ENCODE data around the gene GOSR1. TPM values are rescaled to one million over a fixed set of nuclear protein-coding genes. Genes with fewer than 3 reads are reported as not detected.
"Not testable (repeated sequence)": the region's sequence is repeated elsewhere in the genome, so short reads cannot be mapped to it uniquely, and the experiment has no call there.

GOSR1 gene
- total RNA-seq, 1 donor from 2014 or later, result 53.8 TPM

DNA sequence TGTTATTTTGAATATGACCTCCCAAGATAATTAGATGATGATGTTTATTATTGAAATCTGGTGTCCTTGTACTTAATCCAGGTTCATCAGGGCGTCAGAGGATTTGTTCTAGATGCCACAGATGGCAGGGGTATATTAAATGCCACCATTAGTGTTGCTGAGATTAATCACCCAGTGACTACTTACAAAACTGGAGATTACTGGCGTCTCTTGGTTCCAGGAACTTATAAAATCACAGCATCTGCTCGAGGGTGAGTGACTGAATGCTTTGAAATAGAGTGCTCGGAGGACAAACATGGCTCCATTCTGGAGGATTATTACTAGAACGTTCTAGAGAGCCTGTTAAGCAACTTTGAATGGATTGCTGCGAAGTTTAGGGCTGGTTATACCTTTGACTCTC, 33.5 kb upstream of the GOSR1 start:
- Mint-ChIP-seq H3K4me1 (no peaks in the 10 kb centered on the region), H3K27ac (ENCODE audit: unreplicated experiment) (no peak overlapping the region), H3K36me3 (ENCODE audit: low read depth) (peaks cover 23% of the 10 kb centered on the region), H3K9me3 (no peaks in the 10 kb centered on the region), H3K4me3 (no peak overlapping the region), H3K27me3 (ENCODE audit: low read depth) (no peaks in the 10 kb centered on the region)
- TF ChIP-seq, protein P1, sequence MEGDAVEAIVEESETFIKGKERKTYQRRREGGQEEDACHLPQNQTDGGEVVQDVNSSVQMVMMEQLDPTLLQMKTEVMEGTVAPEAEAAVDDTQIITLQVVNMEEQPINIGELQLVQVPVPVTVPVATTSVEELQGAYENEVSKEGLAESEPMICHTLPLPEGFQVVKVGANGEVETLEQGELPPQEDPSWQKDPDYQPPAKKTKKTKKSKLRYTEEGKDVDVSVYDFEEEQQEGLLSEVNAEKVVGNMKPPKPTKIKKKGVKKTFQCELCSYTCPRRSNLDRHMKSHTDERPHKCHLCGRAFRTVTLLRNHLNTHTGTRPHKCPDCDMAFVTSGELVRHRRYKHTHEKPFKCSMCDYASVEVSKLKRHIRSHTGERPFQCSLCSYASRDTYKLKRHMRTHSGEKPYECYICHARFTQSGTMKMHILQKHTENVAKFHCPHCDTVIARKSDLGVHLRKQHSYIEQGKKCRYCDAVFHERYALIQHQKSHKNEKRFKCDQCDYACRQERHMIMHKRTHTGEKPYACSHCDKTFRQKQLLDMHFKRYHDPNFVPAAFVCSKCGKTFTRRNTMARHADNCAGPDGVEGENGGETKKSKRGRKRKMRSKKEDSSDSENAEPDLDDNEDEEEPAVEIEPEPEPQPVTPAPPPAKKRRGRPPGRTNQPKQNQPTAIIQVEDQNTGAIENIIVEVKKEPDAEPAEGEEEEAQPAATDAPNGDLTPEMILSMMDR (conservative IDR thresholded peaks at IDR 0.05), result no peak
- DNase-seq (ENCODE audit: low read depth, low spot score), result no peak

DNA sequence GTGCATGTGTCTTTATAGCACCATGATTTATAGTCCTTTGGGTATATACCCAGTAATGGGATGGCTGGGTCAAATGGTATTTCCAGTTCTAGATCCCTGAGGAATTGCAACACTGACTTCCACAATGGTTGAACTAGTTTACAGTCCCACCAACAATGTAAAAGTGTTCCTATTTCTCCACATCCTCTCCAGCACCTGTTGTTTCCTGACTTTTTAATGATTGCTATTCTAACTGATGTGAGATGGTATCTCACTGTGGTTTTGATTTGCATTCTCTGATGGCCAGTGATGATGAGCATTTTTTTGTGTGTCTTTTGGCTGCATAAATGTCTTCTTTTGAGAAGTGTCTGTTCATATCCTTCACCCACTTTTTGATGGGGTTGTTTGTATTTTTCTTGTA, 30.6 kb upstream of the GOSR1 start:
- Mint-ChIP-seq H3K27ac (ENCODE audit: unreplicated experiment) (peak overlapping the region; percentile 24), H3K36me3 (ENCODE audit: low read depth) (peaks cover 27% of the 10 kb centered on the region)
- DNase-seq (ENCODE audit: low read depth, low spot score); H3K9me3 Mint-ChIP-seq; H3K4me1 Mint-ChIP-seq; H3K4me3 Mint-ChIP-seq; H3K27me3 Mint-ChIP-seq (ENCODE audit: low read depth): not testable (repeated sequence)

DNA sequence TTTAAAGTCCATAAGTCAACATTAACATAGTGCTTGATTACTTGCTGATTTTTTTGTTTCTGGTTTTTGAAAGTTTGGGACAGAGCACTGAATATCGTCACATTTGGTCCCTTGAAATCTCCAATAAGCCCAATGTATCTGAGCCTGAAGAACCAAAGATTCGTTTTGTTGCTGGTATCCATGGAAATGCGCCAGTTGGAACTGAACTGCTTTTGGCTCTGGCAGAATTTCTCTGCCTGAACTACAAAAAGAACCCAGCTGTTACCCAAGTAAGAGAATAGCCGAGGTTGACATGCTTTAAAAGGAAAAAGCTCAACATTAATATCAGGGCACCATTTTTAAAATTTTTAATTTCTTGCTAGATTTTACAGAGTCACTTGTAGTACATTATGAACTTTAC, 27.7 kb upstream of the GOSR1 start:
- peaks cover 34% of the 10 kb centered on the region for H3K36me3 Mint-ChIP-seq (ENCODE audit: low read depth)
- TF ChIP-seq, protein P1 (conservative IDR thresholded peaks at IDR 0.05), result no peak
- DNase-seq (ENCODE audit: low read depth, low spot score), result no peak

DNA sequence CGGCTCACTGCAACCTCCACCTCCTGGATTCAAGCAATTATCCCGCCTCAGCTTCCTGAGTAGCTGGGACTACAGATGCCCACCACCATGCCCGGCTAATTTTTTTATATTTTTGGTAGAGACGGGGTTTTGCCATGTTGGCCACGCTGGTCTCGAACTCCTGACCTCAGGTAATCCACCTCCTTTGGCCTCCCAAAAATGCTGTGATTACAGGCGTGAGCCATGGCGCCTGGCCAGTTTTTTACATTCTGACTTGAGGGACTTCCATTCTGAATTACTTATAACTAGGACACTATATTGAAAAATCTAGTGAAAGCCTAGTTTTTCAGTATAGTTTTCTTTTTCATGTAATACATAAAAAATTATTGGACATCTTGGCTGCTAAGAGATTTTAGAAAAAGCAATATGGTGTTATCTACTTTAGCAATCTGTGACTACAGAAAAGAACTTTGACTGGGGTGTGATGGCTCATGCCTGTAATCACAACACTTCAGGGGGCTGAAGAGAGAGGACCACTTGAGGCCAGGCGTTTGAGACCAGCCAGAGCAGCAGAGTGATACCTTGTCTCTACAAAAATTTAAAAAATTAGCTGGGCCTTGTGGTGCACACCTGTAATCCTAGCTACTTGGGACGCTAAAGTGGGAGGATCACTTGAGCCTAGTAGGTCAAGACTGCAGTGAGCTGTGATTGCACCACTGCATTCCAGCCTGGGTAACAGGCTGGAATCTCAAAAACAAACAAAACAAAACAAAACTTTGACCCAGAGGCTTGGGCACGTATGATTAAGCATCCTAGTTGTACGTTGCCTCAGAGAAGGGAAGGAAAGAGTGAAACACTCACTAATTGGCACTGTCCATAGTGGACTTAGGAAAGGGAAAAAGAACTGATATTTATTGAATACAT, 26.8 kb upstream of the GOSR1 start:
- TF ChIP-seq, protein P1 (conservative IDR thresholded peaks at IDR 0.05), result no peak
- Mint-ChIP-seq H3K9me3 (no peaks in the 10 kb centered on the region), H3K27ac (ENCODE audit: unreplicated experiment) (no peak overlapping the region), H3K4me3 (no peak overlapping the region), H3K36me3 (ENCODE audit: low read depth) (peaks cover 34% of the 10 kb centered on the region), H3K27me3 (ENCODE audit: low read depth) (no peaks in the 10 kb centered on the region), H3K4me1 (no peaks in the 10 kb centered on the region)
- DNase-seq (ENCODE audit: low read depth, low spot score), result no peak

More for the DNA sequence above, 27.7 kb upstream of the GOSR1 start:
- H3K4me1 Mint-ChIP-seq, result no peaks in the 10 kb centered on the region
- no peaks in the 10 kb centered on the region for H3K9me3 Mint-ChIP-seq
- H3K27ac Mint-ChIP-seq (ENCODE audit: unreplicated experiment), result no peak overlapping the region
- H3K4me3 Mint-ChIP-seq, result no peak overlapping the region
- no peaks in the 10 kb centered on the region for H3K27me3 Mint-ChIP-seq (ENCODE audit: low read depth)

DNA sequence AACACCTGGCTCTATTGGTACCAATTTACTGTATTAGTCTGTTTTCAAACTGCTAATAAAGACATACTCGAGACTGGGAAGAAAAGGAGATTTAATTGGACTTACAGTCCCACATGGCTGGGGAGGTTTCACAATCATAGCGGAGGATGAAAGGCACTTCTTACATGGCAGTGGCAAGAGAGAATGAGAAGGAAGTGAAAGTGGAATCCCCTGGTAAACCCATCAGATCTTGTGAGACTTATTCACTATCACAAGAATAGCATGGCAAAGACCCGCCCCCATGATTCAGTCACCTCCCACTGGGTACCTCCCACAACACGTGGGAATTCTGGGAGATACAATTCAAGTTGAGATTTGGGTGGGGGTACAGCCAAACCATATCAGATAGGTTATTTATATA, 22.6 kb upstream of the GOSR1 start:
- H3K4me3 Mint-ChIP-seq, result no peak overlapping the region
- TF ChIP-seq, protein P1 (conservative IDR thresholded peaks at IDR 0.05), result no peak
- peaks cover 34% of the 10 kb centered on the region for H3K36me3 Mint-ChIP-seq (ENCODE audit: low read depth)
- no peaks in the 10 kb centered on the region for H3K4me1 Mint-ChIP-seq
- no peaks in the 10 kb centered on the region for H3K27me3 Mint-ChIP-seq (ENCODE audit: low read depth)
- no peaks in the 10 kb centered on the region for H3K9me3 Mint-ChIP-seq
- no peak overlapping the region for H3K27ac Mint-ChIP-seq (ENCODE audit: unreplicated experiment)
- no peak for DNase-seq (ENCODE audit: low read depth, low spot score)

DNA sequence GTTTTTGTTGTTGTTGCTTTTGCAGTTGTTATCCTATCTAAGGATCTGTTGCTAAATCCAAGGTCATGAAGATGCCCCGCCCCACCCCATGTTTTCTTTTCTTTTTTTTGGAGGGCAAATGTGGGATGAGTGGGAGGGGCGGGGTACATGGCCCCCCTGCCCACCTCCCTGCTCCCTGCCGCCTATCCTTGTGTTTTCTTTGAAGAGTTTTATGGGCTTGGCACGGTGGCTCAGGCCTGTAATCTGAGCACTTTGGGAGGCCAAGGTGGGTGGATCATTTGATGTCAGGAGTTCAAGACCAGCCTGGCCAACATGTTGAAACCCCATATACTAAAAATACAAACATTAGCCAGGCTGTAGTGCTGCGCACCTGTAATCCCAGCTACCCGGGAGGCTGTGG, 18.8 kb upstream of the GOSR1 start:
- Mint-ChIP-seq H3K4me1 (no peaks in the 10 kb centered on the region), H3K4me3 (no peak overlapping the region), H3K9me3 (no peaks in the 10 kb centered on the region), H3K27me3 (ENCODE audit: low read depth) (no peaks in the 10 kb centered on the region), H3K27ac (ENCODE audit: unreplicated experiment) (no peak overlapping the region), H3K36me3 (ENCODE audit: low read depth) (peaks cover 24% of the 10 kb centered on the region)
- no peak for DNase-seq (ENCODE audit: low read depth, low spot score)
- TF ChIP-seq, protein P1 (conservative IDR thresholded peaks at IDR 0.05), result no peak

DNA sequence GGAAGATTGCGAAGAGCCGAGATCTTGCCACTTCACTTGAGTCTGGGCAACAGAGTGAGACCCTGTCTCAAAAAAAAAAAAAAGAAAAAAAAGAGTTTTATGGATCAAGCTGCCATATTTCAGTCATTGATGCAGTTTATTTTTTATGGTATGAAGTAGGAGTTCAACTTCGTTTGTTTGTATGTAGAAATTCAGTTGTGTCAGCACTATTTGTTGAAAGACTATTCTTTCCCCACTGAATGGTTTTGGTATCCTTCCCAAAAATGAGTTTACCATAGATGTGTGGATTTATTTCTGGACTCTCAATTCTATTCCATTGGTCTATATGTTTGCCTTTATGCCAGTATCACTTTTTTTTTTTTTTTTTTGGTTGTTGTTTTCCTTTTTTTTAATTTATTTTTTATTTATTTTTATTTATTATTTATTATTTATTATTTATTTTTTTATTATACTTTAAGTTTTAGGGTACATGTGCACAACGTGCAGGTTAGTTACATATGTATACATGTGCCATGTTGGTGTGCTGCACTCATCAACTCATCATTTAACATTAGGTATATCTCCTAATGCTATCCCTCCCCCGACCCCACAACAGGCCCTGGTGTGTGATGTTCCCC, 18.3 kb upstream of the GOSR1 start:
- DNase-seq (ENCODE audit: low read depth, low spot score); H3K27ac Mint-ChIP-seq (ENCODE audit: unreplicated experiment); H3K9me3 Mint-ChIP-seq; H3K4me1 Mint-ChIP-seq; H3K27me3 Mint-ChIP-seq (ENCODE audit: low read depth); H3K4me3 Mint-ChIP-seq: not testable (repeated sequence)
- H3K36me3 Mint-ChIP-seq (ENCODE audit: low read depth), result peaks cover 24% of the 10 kb centered on the region
